ENCODE measurements around the gene MUC22. TPM values are rescaled to one million over a fixed set of nuclear protein-coding genes. Genes with fewer than 3 reads are reported as not detected.

Gene MUC22
- polyA plus RNA-seq, 2 of the 4 experiments (the other 2 are of a cell fraction): not detected

DNA sequence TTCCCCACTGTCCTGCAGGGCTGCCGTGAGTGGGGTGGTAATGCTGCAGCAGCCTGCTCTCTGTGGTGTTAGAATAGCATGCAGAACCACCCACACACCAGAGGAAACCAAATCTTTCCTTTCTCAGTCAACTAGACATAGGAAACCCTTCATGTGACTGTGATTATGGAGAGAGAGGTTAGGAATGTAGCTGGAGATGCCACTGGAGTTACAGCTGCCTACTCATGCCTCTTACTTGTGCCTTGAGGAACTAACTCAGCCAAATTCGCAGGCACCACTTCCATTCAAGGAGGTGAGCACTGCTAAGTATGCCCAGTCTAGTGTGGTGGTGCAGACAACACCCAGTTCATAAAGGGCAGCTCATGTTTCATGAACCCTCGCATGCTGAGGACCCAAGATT is 27.4 kb downstream of the MUC22 start:
- ChIA-PET CTCF (interaction anchor here (0.9 to 2.6 kb wide), 3 partner anchors 42 to 122 kb away, joined by 3 to 8 read pairs (median 3); no protein-coding TSS in a partner anchor), POLR2A (no interaction called here)
- Histone ChIP-seq H3K4me2 (no peak overlapping the region), H3K27ac (no peak overlapping the region), H3K4me1 (peaks cover 21% of the 10 kb centered on the region), H3K9me3 (no peaks in the 10 kb centered on the region), H3K4me3 (no peak overlapping the region)
- ATAC-seq (no peak), FAIRE-seq (no peak), DNase-seq (ENCODE audit: low read depth in 1 of 2, low spot score in 1 of 2) (no peak)
- TF ChIP-seq SMC3 (IDR thresholded peaks at IDR 0.05) (no peak), NR3C1 (IDR thresholded peaks at IDR 0.05) (no peak), TP53 (CRISPR knock-in tag; IDR thresholded peaks at IDR 0.05) (no peak), FOSB (CRISPR knock-in tag; IDR thresholded peaks at IDR 0.05) (no peak), EHMT2 (IDR thresholded peaks at IDR 0.05; ENCODE audit: low read depth) (no peak), HOXB5 (CRISPR knock-in tag; IDR thresholded peaks at IDR 0.05) (no peak), JUN (IDR thresholded peaks at IDR 0.05) (no peak), CBX8 (IDR thresholded peaks at IDR 0.05) (no peak), ZC3H11A (IDR thresholded peaks at IDR 0.05) (no peak), CHD4 (IDR thresholded peaks at IDR 0.05; ENCODE audit: borderline replicate concordance) (no peak)
- TF ChIP-seq, protein P1, sequence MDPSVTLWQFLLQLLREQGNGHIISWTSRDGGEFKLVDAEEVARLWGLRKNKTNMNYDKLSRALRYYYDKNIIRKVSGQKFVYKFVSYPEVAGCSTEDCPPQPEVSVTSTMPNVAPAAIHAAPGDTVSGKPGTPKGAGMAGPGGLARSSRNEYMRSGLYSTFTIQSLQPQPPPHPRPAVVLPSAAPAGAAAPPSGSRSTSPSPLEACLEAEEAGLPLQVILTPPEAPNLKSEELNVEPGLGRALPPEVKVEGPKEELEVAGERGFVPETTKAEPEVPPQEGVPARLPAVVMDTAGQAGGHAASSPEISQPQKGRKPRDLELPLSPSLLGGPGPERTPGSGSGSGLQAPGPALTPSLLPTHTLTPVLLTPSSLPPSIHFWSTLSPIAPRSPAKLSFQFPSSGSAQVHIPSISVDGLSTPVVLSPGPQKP (IDR thresholded peaks at IDR 0.05; ENCODE audit: low read depth, low read length): no peak
- TF ChIP-seq, protein P2, sequence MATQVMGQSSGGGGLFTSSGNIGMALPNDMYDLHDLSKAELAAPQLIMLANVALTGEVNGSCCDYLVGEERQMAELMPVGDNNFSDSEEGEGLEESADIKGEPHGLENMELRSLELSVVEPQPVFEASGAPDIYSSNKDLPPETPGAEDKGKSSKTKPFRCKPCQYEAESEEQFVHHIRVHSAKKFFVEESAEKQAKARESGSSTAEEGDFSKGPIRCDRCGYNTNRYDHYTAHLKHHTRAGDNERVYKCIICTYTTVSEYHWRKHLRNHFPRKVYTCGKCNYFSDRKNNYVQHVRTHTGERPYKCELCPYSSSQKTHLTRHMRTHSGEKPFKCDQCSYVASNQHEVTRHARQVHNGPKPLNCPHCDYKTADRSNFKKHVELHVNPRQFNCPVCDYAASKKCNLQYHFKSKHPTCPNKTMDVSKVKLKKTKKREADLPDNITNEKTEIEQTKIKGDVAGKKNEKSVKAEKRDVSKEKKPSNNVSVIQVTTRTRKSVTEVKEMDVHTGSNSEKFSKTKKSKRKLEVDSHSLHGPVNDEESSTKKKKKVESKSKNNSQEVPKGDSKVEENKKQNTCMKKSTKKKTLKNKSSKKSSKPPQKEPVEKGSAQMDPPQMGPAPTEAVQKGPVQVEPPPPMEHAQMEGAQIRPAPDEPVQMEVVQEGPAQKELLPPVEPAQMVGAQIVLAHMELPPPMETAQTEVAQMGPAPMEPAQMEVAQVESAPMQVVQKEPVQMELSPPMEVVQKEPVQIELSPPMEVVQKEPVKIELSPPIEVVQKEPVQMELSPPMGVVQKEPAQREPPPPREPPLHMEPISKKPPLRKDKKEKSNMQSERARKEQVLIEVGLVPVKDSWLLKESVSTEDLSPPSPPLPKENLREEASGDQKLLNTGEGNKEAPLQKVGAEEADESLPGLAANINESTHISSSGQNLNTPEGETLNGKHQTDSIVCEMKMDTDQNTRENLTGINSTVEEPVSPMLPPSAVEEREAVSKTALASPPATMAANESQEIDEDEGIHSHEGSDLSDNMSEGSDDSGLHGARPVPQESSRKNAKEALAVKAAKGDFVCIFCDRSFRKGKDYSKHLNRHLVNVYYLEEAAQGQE (IDR thresholded peaks at IDR 0.05): no peak
- 100% methylated on average over 2 of the region's 3 CpGs for WGBS (ENCODE audit: missing lambda C conversion rate)

DNA sequence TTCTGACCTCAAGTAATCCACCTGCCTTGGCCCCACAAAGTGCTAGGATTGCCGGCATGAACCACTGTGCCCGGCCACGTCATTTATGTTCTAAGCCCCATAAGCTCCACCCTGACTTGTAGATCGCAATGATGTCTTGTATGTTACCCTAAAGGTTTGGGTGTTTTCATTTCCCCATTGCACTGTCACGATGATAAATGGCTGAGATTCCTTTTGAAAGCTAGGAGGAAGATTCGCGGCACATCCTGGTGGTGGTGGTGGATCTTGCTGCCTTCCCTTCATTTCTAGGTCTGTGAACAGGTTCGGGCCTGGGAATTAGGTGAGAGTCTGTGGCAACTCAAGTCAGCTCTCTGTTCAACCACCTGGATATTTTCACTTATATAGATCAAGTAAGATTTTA is 28.3 kb downstream of the MUC22 start:
- CTCF ChIA-PET: interaction anchor here (2.6 kb wide), 1 partner anchor 96 kb away, joined by 8 read pairs; no protein-coding TSS in a partner anchor

More for the DNA sequence above, 28.3 kb downstream of the MUC22 start:
- Histone ChIP-seq H3K4me1 (peaks cover 21% of the 10 kb centered on the region), H3K4me2 (no peak overlapping the region), H3K4me3 (no peak overlapping the region), H3K9me3 (no peaks in the 10 kb centered on the region), H3K27ac (no peak overlapping the region)
- DNase-seq (ENCODE audit: low read depth in 1 of 2, low spot score in 1 of 2) (no peak), FAIRE-seq (no peak), ATAC-seq (no peak)
- WGBS (ENCODE audit: missing lambda C conversion rate): 94% methylated on average over 8 of the region's 8 CpGs
- TF ChIP-seq, protein P3, sequence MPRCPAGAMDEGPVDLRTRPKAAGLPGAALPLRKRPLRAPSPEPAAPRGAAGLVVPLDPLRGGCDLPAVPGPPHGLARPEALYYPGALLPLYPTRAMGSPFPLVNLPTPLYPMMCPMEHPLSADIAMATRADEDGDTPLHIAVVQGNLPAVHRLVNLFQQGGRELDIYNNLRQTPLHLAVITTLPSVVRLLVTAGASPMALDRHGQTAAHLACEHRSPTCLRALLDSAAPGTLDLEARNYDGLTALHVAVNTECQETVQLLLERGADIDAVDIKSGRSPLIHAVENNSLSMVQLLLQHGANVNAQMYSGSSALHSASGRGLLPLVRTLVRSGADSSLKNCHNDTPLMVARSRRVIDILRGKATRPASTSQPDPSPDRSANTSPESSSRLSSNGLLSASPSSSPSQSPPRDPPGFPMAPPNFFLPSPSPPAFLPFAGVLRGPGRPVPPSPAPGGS (IDR thresholded peaks at IDR 0.05): no peak
- TF ChIP-seq ZNF302 (CRISPR knock-in tag; IDR thresholded peaks at IDR 0.05): no peak
- TF ChIP-seq, protein P1 (IDR thresholded peaks at IDR 0.05; ENCODE audit: low read depth, low read length): no peak
- TF ChIP-seq ZC3H11A (IDR thresholded peaks at IDR 0.05): no peak
- TF ChIP-seq, protein P2 (IDR thresholded peaks at IDR 0.05): no peak
- TF ChIP-seq EHMT2 (IDR thresholded peaks at IDR 0.05; ENCODE audit: low read depth): no peak
- no peak for TF ChIP-seq SMC3 (IDR thresholded peaks at IDR 0.05)
- TF ChIP-seq, protein P4, sequence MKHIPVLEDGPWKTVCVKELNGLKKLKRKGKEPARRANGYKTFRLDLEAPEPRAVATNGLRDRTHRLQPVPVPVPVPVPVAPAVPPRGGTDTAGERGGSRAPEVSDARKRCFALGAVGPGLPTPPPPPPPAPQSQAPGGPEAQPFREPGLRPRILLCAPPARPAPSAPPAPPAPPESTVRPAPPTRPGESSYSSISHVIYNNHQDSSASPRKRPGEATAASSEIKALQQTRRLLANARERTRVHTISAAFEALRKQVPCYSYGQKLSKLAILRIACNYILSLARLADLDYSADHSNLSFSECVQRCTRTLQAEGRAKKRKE (CRISPR knock-in tag; IDR thresholded peaks at IDR 0.05; ENCODE audit: low read depth): no peak
- no peak for TF ChIP-seq HOXB13 (CRISPR knock-in tag; IDR thresholded peaks at IDR 0.05; ENCODE audit: low read depth)
- TF ChIP-seq BHLHE40 (IDR thresholded peaks at IDR 0.05; ENCODE audit: low read depth, low read length): no peak
- no peak for TF ChIP-seq JUNB (IDR thresholded peaks at IDR 0.05)
- TF ChIP-seq TFCP2L1 (CRISPR knock-in tag; IDR thresholded peaks at IDR 0.05): no peak
- TF ChIP-seq RAD21 (conservative IDR thresholded peaks at IDR 0.05 in 1 of 2, IDR thresholded peaks at IDR 0.05 in 1 of 2): no peak
- TF ChIP-seq, protein P5, sequence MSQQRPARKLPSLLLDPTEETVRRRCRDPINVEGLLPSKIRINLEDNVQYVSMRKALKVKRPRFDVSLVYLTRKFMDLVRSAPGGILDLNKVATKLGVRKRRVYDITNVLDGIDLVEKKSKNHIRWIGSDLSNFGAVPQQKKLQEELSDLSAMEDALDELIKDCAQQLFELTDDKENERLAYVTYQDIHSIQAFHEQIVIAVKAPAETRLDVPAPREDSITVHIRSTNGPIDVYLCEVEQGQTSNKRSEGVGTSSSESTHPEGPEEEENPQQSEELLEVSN (IDR thresholded peaks at IDR 0.05; ENCODE audit: borderline replicate concordance, low read depth): no peak
- no peak for TF ChIP-seq EP300 (IDR thresholded peaks at IDR 0.05)
- no peak for TF ChIP-seq EHF (CRISPR knock-in tag; IDR thresholded peaks at IDR 0.05)
- TF ChIP-seq SREBF2 (IDR thresholded peaks at IDR 0.05): no peak
- TF ChIP-seq JUN (IDR thresholded peaks at IDR 0.05): no peak
- no peak for TF ChIP-seq HOXB5 (CRISPR knock-in tag; IDR thresholded peaks at IDR 0.05)
- TF ChIP-seq NFE2L2 (conservative IDR thresholded peaks at IDR 0.05; ENCODE audit: low read length): no peak
- POLR2A ChIA-PET: no interaction called here

Data from A549 (cell line).